Activated CD4-positive, alpha-beta T cell treated with anti-CD3 and anti-CD28 coated beads, Interleukin-2, Interleukin-6, amounts not matched to agents 100 ng/mL and 50 ng/mL, durations not matched to agents 16 hours and 8 hours (primary cell): ENCODE results near the gene ANKRD33.

Source experiments
- DNase-seq: peaks from one replicate; pipeline ENCODE4 v3.0.0-alpha.2; 2020

The ANKRD33 gene

GRCh38 chr12:51887476-51888315 is at the start of gene ANKRD33:
ANKRD33 (plus strand) TSS chr12:51888103; CDS start chr12:51888187, 84 bp downstream.
- no peak for DNase-seq

- DNase-seq: no peak
These were observed 49.1 kb upstream of the ANKRD33 start for GRCh38 chr12:51838762-51839161.

GRCh38 chr12:51839310-51839947 is 48.5 kb upstream of the ANKRD33 start:
- DNase-seq: no peak

- DNase-seq: no peak
These were observed 46.9 kb upstream of the ANKRD33 start for GRCh38 chr12:51840966-51841365.

- no peak for DNase-seq
These were observed 46.2 kb upstream of the ANKRD33 start for GRCh38 chr12:51841727-51842126.

- no peak for DNase-seq
These were observed 43.0 kb upstream of the ANKRD33 start for GRCh38 chr12:51844854-51845253.

- no peak for DNase-seq
These were observed 42.4 kb upstream of the ANKRD33 start for GRCh38 chr12:51845482-51845881.

GRCh38 chr12:51846271-51846691 is 41.6 kb upstream of the ANKRD33 start:
- DNase-seq: no peak

- DNase-seq: peak; percentile 31
These were observed 40.8 kb upstream of the ANKRD33 start for GRCh38 chr12:51846911-51847642.

GRCh38 chr12:51847643-51848325 is 40.1 kb upstream of the ANKRD33 start:
- DNase-seq: no peak

- DNase-seq: no peak
These were observed 39.6 kb upstream of the ANKRD33 start, which contains the start of gene FIGNL2 for GRCh38 chr12:51848326-51848727. FIGNL2 (minus strand) TSS chr12:51848718; CDS start chr12:51822413, 26,305 bp downstream.

- DNase-seq: no peak
These were observed 38.8 kb upstream of the ANKRD33 start for GRCh38 chr12:51848841-51849735.

GRCh38 chr12:51850081-51850964 is 37.6 kb upstream of the ANKRD33 start:
- DNase-seq: no peak

GRCh38 chr12:51850965-51851299 is 37.0 kb upstream of the ANKRD33 start:
- DNase-seq: no peak

- no peak for DNase-seq
These were observed 36.3 kb upstream of the ANKRD33 start for GRCh38 chr12:51851413-51852124.

- DNase-seq: no peak
These were observed 35.3 kb upstream of the ANKRD33 start for GRCh38 chr12:51852404-51853137.

GRCh38 chr12:51855586-51856428 is 32.1 kb upstream of the ANKRD33 start:
- DNase-seq: no peak

GRCh38 chr12:51860986-51861385 is 26.9 kb upstream of the ANKRD33 start:
- no peak for DNase-seq
